ENCODE results near the gene HSPB8.

HSPB8 gene

GRCh38 chr12:119168721-119169120 lies 10.0 kb upstream of the HSPB8 start:
- FAIRE-seq (no peak), DNase-seq (ENCODE audit: extremely low spot score, insufficient read length, low read depth) (no peak)

GRCh38 chr12:119169150-119169549 lies 9.6 kb upstream of the HSPB8 start:
- FAIRE-seq, result no peak
- no peak for DNase-seq (ENCODE audit: extremely low spot score, insufficient read length, low read depth)

GRCh38 chr12:119171291-119171690 lies 7.4 kb upstream of the HSPB8 start:
- no peak for FAIRE-seq
- no peak for DNase-seq (ENCODE audit: extremely low spot score, insufficient read length, low read depth)

GRCh38 chr12:119171691-119172425 lies 6.9 kb upstream of the HSPB8 start:
- FAIRE-seq (no peak), DNase-seq (ENCODE audit: extremely low spot score, insufficient read length, low read depth) (no peak)

DNA sequence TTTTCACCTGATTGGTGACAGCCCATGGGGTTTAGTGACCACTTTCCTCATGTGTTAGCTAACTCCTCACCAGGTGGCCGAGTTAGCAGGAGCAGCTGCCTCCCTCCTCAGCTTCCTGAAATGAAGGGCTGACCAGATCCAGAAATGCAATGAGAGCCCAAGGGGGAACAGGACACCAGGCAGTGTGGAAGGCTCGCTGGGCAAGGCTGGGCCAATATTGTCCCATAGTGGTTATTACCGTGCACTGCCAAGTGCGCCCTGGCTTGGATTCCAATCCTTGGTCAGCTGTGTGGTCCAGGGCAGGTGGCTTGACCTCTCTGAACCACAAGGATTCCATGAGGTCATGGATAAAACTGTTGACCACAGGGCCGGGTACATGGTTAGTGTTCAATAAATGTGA lies 3.6 kb upstream of the HSPB8 start:
- DNase-seq (ENCODE audit: extremely low spot score, insufficient read length, low read depth) (no peak), FAIRE-seq (no peak)

- no peak for DNase-seq (ENCODE audit: extremely low spot score, insufficient read length, low read depth)
Observed at GRCh38 chr12:119176267-119177055, 2.3 kb upstream of the HSPB8 start.

DNA sequence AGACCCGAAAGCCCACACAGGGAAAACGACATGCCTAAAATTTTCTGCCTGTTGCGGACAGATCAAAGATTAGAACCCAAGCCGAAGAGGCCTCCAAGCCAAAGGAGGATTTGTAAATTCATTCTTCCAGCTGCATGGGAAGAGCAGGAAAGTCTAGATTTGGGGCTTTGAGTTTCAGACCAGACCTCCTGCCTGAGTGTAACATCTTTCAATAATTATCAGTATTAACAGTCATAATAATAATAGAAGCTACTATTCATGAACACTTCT lies 1.7 kb upstream of the HSPB8 start:
- DNase-seq (ENCODE audit: extremely low spot score, insufficient read length, low read depth), result no peak
- FAIRE-seq, result no peak

More at GRCh38 chr12:119176267-119177055, 2.3 kb upstream of the HSPB8 start:
- FAIRE-seq, result no peak

- FAIRE-seq (no peak), DNase-seq (ENCODE audit: extremely low spot score, insufficient read length, low read depth) (no peak)
Observed at GRCh38 chr12:119177724-119178380, 879 bp upstream of the HSPB8 start.

- FAIRE-seq, result no peak
- no peak for DNase-seq (ENCODE audit: extremely low spot score, insufficient read length, low read depth)
Observed at GRCh38 chr12:119179335-119180021, 747 bp downstream of the HSPB8 start.

- FAIRE-seq (no peak), DNase-seq (ENCODE audit: extremely low spot score, insufficient read length, low read depth) (no peak)
Observed at GRCh38 chr12:119180380-119181040, 1.8 kb downstream of the HSPB8 start.

DNA sequence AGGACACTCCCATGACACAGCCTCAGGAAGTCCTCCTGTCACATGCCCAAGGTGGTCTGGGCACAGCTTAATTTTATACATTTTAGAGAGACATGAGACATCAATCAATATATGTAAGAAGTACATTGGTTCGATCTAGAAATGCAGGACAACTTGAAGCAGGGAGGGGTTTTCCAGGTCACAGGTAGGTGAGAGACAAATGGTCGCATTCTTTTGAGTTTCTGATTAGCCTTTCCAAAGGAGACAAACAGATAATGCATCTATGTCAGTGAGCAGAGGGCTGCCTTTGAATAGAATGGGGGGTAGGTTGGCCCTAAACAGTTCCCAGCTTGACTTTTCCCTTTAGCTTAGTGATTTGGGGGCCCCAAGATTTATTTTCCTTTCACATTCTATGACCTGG lies 2.5 kb downstream of the HSPB8 start:
- DNase-seq (ENCODE audit: extremely low spot score, insufficient read length, low read depth) (no peak), FAIRE-seq (no peak)

- FAIRE-seq, result no peak
- no peak for DNase-seq (ENCODE audit: extremely low spot score, insufficient read length, low read depth)
Observed at GRCh38 chr12:119181944-119182343, 3.2 kb downstream of the HSPB8 start.

DNA sequence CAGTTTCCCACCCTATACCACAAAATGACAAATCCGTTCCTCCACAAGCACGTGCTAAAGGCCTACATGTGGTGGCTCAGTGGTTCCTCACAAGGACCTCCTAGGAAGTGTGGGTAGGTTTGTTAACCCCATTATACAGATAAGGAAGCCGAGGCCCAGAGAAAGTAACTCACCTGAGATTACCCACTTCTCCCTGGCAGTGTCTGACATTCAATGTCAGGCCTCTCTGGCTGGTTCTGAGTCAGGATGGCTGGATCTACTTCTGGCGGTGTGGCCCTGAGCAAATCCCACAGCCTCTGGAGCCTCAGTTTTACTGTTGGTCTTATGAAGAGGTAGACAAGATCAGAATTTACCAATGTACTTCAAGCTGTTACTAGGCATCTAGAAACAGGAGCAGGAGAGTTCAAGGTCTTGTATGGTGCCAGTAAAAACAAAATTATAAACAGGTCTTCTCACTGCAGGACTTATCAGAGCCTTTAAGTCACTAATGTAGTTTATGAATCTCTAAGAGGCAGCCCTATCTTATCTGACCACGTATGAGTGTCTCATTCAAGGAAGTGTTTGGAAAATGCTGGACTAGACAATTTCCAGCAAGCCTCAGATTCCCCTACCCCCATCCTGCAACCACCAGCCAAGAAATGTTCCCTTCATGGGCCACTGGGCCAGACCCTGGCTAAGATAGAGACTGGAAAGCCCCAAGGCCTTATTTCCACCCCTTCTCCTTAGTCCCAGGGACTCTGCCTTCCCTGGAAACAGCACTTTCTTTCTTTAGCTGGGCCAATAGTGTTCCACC lies 4.2 kb downstream of the HSPB8 start:
- FAIRE-seq (no peak), DNase-seq (ENCODE audit: extremely low spot score, insufficient read length, low read depth) (no peak)

DNA sequence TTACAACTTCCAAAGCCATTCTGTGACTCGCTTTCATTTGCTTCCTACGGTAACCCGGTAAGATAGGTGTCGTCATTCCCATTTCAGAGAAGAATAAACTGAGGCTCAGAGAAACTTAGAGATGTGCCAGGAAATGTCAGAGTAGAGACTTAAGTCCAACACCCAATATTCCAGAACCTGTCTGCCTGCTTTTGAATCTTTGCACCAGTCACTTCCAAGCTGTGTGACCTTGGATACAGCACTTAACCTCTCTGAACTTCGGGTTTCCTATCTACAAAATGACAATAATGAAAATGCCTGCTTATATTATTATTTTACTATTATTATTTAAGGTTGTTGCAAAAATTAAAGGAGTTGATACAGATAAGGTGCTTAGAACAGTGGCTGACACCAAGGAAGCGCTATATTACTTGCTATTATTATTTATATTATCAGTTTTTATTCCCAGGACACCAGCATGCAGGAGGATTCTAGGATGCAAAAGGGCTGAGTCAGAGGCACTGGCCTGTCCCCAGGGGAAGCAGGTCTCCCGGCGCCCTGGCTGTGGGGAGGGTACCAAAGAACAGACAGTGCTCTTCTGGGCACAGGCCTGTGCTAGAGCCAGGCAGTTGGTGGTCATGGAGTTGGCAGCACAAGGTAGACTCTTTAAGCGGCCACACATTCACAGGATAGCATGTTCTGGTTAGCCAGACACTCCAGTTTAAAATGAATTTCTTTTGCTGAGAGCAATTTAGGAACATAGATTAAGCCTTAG lies 5.4 kb downstream of the HSPB8 start:
- no peak for FAIRE-seq
- no peak for DNase-seq (ENCODE audit: extremely low spot score, insufficient read length, low read depth)

DNA sequence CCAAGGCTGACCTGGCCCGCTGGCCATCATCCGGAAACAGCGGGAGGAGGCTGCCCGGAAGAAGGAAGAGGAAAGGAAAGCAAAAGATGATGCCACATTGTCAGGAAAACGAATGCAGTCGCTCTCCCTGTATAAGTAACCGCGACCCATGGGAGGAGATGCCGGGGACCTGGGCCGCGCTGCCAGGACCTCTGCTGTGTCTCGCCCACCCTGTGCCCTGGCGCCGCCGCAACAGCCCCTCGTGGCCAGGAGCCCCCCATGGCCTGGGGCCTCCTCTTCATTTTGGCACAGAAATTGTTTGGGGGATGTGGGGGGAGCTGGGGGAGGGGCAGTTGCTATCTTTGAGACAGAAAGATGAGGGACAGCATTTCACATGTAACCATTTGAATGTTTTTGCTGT lies 16.5 kb downstream of the HSPB8 start:
- no peak for FAIRE-seq

GRCh38 chr12:119198440-119198839 lies 19.7 kb downstream of the HSPB8 start:
- no peak for FAIRE-seq
- DNase-seq (ENCODE audit: extremely low spot score, insufficient read length, low read depth), result no peak

More for the DNA sequence above, 16.5 kb downstream of the HSPB8 start:
- no peak for DNase-seq (ENCODE audit: extremely low spot score, insufficient read length, low read depth)

DNA sequence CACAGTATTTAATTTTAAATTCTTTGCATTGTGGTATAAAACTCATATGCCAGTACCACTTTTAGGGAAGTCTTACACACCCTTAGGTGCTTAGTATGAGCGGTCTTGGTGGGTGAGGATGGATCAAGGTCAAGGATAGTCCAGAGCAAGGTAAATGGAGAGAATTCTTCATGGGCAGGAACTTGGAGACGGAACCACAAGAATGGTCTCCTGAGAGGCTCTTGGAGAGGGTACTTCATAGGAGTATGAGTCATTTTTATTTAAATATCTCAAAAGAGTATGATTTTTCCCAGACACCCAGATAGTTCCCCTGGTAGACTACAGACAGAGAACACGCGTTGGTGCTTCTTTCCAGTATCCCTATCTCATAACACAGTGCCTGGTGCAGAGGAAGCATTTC lies 21.9 kb downstream of the HSPB8 start:
- no peak for FAIRE-seq

GRCh38 chr12:119201789-119202543 lies 23.2 kb downstream of the HSPB8 start:
- no peak for DNase-seq (ENCODE audit: extremely low spot score, insufficient read length, low read depth)
- FAIRE-seq, result no peak

More for the DNA sequence above, 21.9 kb downstream of the HSPB8 start:
- no peak for DNase-seq (ENCODE audit: extremely low spot score, insufficient read length, low read depth)

All from GM18507 (cell line).